Measurements from ENCODE around the gene BCORL1. TPM values are rescaled to one million over a fixed set of nuclear protein-coding genes. Genes with fewer than 3 reads are reported as not detected.

Gene BCORL1
- total RNA-seq, 6 experiments from 2014 or later, result 2.7 to 9.0 (median 4.8) TPM

GRCh38 chrX:130013661-130014060, 31.2 kb downstream of the BCORL1 start:
- 89% methylated on average over 8 of the region's 14 CpGs for WGBS (ENCODE audit: insufficient coverage, low coverage, low lambda C conversion rate, missing lambda C conversion rate)
- no peak overlapping the region for H3K4me3 ChIP-seq
- H3K36me3 ChIP-seq, result no peaks in the 10 kb centered on the region
- ATAC-seq, result no peak
- no peak overlapping the region for H3K27ac ChIP-seq
- no peaks in the 10 kb centered on the region for H3K4me1 ChIP-seq
- no peak for DNase-seq
- H3K9me3 ChIP-seq, result no peaks in the 10 kb centered on the region
- TF ChIP-seq CTCF (IDR thresholded peaks at IDR 0.05) (no peak), POLR2A (IDR thresholded peaks at IDR 0.05) (no peak)
- intact Hi-C loops (cut with DNase I), result no loop called here
- H3K27me3 ChIP-seq, result no peaks in the 10 kb centered on the region

- Histone ChIP-seq H3K4me1 (no peaks in the 10 kb centered on the region), H3K27me3 (no peaks in the 10 kb centered on the region), H3K36me3 (no peaks in the 10 kb centered on the region), H3K9me3 (no peaks in the 10 kb centered on the region), H3K27ac (no peak overlapping the region), H3K4me3 (no peak overlapping the region)
- no peak for ATAC-seq
- intact Hi-C loops (cut with DNase I), result no loop called here
- 79% methylated on average over 8 of the region's 13 CpGs for WGBS (ENCODE audit: insufficient coverage, low coverage, low lambda C conversion rate, missing lambda C conversion rate)
- no peak for DNase-seq
- TF ChIP-seq CTCF (IDR thresholded peaks at IDR 0.05), result no peak
- no peak for TF ChIP-seq POLR2A (IDR thresholded peaks at IDR 0.05)
These were observed 31.9 kb downstream of the BCORL1 start for GRCh38 chrX:130014356-130014755.

DNA sequence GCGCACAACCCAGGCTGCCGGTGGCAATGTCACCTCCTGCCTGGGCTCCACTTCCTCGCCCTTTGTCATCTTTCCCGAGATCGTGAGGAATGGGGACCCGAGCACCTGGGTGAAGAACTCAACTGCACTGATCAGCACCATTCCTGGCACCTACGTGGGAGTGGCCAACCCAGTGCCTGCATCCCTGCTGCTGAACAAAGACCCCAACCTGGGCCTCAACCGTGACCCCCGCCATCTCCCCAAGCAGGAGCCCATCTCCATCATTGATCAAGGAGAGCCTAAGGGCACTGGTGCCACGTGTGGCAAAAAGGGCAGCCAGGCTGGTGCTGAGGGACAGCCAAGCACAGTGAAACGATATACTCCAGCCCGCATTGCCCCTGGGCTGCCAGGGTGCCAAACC, 32.3 kb downstream of the BCORL1 start:
- Histone ChIP-seq H3K9me3 (no peaks in the 10 kb centered on the region), H3K4me1 (no peaks in the 10 kb centered on the region), H3K27me3 (no peaks in the 10 kb centered on the region), H3K4me3 (no peak overlapping the region), H3K27ac (no peak overlapping the region), H3K36me3 (no peaks in the 10 kb centered on the region)
- ATAC-seq (no peak), DNase-seq (no peak)
- intact Hi-C loops (cut with DNase I), result no loop called here
- TF ChIP-seq POLR2A (IDR thresholded peaks at IDR 0.05), result no peak
- no peak for TF ChIP-seq CTCF (IDR thresholded peaks at IDR 0.05)
- 57% methylated on average over 4 of the region's 12 CpGs for WGBS (ENCODE audit: insufficient coverage, low coverage, low lambda C conversion rate, missing lambda C conversion rate)

DNA sequence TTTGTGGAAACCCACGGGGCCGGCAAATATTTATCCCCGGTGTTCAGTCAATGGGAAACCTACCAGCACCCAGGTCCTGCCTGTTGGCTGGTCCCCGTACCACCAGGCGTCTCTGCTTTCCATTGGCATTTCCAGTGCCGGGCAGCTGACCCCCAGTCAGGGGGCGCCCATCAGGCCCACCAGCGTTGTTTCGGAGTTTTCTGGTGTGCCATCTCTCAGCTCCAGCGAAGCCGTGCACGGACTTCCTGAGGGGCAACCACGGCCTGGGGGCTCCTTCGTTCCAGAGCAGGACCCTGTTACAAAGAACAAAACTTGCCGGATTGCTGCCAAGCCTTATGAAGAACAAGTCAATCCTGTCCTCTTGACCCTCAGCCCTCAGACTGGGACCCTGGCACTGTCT, 32.7 kb downstream of the BCORL1 start:
- H3K27ac ChIP-seq, result no peak overlapping the region
- ATAC-seq (no peak), DNase-seq (no peak)
- H3K9me3 ChIP-seq, result no peaks in the 10 kb centered on the region
- no peaks in the 10 kb centered on the region for H3K4me1 ChIP-seq
- TF ChIP-seq CTCF (IDR thresholded peaks at IDR 0.05), result no peak
- no peak for TF ChIP-seq POLR2A (IDR thresholded peaks at IDR 0.05)
- no peak overlapping the region for H3K4me3 ChIP-seq
- 80% methylated on average over 3 of the region's 15 CpGs for WGBS (ENCODE audit: insufficient coverage, low coverage, low lambda C conversion rate, missing lambda C conversion rate)
- no peaks in the 10 kb centered on the region for H3K27me3 ChIP-seq
- no peaks in the 10 kb centered on the region for H3K36me3 ChIP-seq
- intact Hi-C loops (cut with DNase I), result no loop called here

DNA sequence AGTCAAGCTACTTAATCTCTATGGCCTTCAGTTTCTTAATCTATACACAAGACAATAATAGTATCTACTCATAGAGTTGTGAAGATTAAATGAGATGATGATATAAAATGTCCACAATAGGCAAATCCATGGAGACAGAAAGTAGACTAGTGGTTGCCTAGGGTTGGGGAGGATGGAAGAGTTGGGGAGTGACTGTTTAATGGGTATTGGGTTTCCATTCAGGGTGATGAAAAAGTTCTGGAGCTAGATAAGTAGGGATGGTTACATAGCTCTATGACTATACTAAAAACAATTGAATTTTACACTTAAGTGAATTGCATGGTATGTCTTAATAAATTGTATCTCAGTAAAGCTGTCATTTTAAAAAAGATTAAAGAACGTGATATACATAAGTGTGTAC, 35.7 kb downstream of the BCORL1 start:
- no peak for ATAC-seq
- H3K4me1 ChIP-seq, result no peaks in the 10 kb centered on the region
- H3K9me3 ChIP-seq, result no peaks in the 10 kb centered on the region
- peaks cover 0 to 3% (median 0%) of the 10 kb centered on the region in 4 donors for H3K36me3 ChIP-seq
- intact Hi-C loops (cut with DNase I), result no loop called here
- TF ChIP-seq CTCF (IDR thresholded peaks at IDR 0.05) (no peak), POLR2A (IDR thresholded peaks at IDR 0.05) (no peak)
- no peak overlapping the region for H3K4me3 ChIP-seq
- H3K27me3 ChIP-seq, result no peaks in the 10 kb centered on the region
- 69% methylated on average over 1 of the region's 1 CpG for WGBS (ENCODE audit: insufficient coverage, low coverage, low lambda C conversion rate, missing lambda C conversion rate)
- H3K27ac ChIP-seq, result no peak overlapping the region
- DNase-seq, result no peak
